Thyroid gland (tissue), 4 donors: ENCODE data around the gene TOLLIP. TPM values are rescaled to one million over a fixed set of nuclear protein-coding genes. Genes with fewer than 3 reads are reported as not detected.
A peak's percentile ranks its signal among the peaks of the same experiment; 100 is the strongest.

Source experiments
- DNase-seq, 2 donors: peaks; one replicate each; pipeline ENCODE4 v3.0.0-alpha.2; 2019
- H3K27ac ChIP-seq, 3 donors: fragments of 200-600 bp; sonication (generic); 1 replicate in 2 of 3; 2 replicates in 1 of 3; pipeline ENCODE4 v1.5.1; 2016 to 2019; ENCODE audit warnings: mild to moderate bottlenecking in 1 of 3, moderate library complexity in 1 of 3
- H3K27me3 ChIP-seq: fragments of 200-600 bp; sonication (generic); one replicate; pipeline ENCODE4 v1.5.1; 2019
- H3K36me3 ChIP-seq, 2 donors: fragments of 200-600 bp; sonication (generic); one replicate each; pipeline ENCODE4 v1.5.1; 2016 to 2019
- H3K4me1 ChIP-seq, 2 donors: fragments of 200-600 bp; sonication (generic); one replicate each; pipeline ENCODE4 v1.5.1; 2017 to 2019
- H3K4me3 ChIP-seq, 3 donors: fragments of 200-600 bp; sonication (generic); replicated peaks in 1 of 3; 1 replicate in 2 of 3; 2 replicates in 1 of 3; pipeline ENCODE4 v1.5.1; 2016; ENCODE audit warnings: mild to moderate bottlenecking in 1 of 3
- H3K9me3 ChIP-seq: fragments of 200-600 bp; sonication (generic); one replicate; pipeline ENCODE4 v1.5.1; 2017
- POLR2A ChIP-seq, 2 donors: fragments of 450-650 bp; IDR thresholded peaks; one replicate each; pipeline ENCODE4 v1.6.1; 2017; ENCODE audit warnings: antibody characterized with exemption in 2 of 2, mild to moderate bottlenecking in 2 of 2, moderate library complexity in 1 of 2
- WGBS, 2 donors: methylation state at CpG; one replicate each; pipeline ENCODE4 v1.1.5; 2017; 5-methylcytosine and 5-hydroxymethylcytosine counted together
- intact Hi-C: fragments of 100-400 bp; cut with DNase I; formaldehyde crosslinking; loops from one replicate; pipeline ENCODE4 v1.15.1; 2023
- total RNA-seq, 4 donors: library from RNA; depleted of rRNA; stranded (reverse); fragments of >200 nt; gene quantifications; one replicate each; pipeline ENCODE4 v1.2.3, GENCODE V29; 2016
- TF ChIP-seq, protein P1 (sequence below), 6 experiments: fragments of 200-600 bp in 3 of 6; fragments of 450-650 bp in 3 of 6; sonication (generic) in 3 of 6; IDR thresholded peaks; one replicate each; pipeline ENCODE4 v1.5.1; 2016 to 2019; ENCODE audit warnings: antibody characterized with exemption in 6 of 6, mild to moderate bottlenecking in 2 of 6, inconsistent platforms in 1 of 6, moderate library complexity in 1 of 6

Gene TOLLIP
- total RNA-seq, 4 donors from 2014 or later: 37.1 to 74.4 (median 65.7) TPM

DNA sequence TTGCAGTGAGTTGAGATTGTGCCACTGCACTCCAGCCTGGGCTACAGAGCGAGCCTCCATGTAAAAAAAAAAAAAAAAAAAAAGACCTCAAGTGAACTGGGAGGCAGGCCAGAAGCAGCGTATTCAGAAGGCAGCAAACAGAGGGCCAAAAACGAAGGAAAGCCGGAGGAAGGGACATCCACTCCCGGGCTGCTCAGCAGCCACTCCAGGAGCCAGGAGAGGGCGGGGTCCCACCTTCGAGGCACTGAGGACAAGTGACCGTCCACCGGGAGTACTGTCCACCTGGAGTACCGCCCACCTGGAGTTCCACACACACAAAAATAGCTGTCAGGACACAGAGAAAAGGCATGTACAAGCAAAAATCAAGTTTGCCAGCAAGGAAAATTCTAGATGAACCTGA lies 5.5 kb downstream of the TOLLIP start:
- WGBS, 2 donors: 34 to 46% methylated on average over 10 of the region's 10 CpGs

DNA sequence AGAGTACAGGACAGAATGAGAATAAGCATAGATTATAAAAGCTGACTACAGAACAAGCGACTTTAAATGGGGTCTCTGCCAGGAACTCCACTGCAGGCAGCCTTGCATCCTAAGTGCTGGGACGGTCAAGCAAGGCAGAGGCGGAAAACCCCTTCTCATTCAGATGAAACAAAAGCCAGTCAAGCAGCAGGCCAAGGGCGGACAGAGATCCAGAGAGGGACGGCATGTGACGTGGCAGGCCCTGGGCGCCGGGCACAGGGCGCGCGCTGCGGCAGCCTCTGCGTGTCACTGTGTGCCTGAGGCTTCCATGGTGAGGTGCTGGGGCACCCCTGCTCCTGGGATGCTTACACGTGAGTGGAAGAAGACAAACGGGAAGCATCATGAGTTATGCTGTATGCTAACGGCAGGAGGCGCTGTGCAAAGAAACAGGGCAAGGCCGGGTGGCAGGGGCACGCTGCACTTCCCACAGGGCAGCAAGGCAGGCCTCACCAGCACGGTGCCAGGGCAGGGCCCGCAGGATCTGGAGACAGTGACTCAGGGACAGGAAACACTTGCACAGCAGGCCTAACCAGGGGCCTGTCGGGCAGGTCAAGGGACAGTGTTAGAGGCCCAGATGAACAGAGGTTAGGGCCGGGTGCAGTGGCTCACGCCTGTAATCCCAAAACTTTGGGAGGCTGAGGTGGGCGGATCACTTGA lies 6.2 kb downstream of the TOLLIP start:
- DNase-seq: peak in 1 of 2 donors; percentile 45
- Histone ChIP-seq H3K27me3 (no peaks in the 10 kb centered on the region), H3K4me3 (no peak overlapping the region), H3K27ac (peak overlapping the region; percentile 12 to 58 (median 56)), H3K9me3 (no peaks in the 10 kb centered on the region), H3K4me1 (peaks cover 50 to 73% of the 10 kb centered on the region in 2 donors), H3K36me3 (no peaks in the 10 kb centered on the region)
- intact Hi-C loops: loop anchor here (5.0 kb wide), 1 partner anchor 41 kb away; no protein-coding TSS in a partner anchor
- WGBS, 2 donors: 76 to 79% methylated on average over 25 of the region's 25 CpGs
- TF ChIP-seq, protein P1, sequence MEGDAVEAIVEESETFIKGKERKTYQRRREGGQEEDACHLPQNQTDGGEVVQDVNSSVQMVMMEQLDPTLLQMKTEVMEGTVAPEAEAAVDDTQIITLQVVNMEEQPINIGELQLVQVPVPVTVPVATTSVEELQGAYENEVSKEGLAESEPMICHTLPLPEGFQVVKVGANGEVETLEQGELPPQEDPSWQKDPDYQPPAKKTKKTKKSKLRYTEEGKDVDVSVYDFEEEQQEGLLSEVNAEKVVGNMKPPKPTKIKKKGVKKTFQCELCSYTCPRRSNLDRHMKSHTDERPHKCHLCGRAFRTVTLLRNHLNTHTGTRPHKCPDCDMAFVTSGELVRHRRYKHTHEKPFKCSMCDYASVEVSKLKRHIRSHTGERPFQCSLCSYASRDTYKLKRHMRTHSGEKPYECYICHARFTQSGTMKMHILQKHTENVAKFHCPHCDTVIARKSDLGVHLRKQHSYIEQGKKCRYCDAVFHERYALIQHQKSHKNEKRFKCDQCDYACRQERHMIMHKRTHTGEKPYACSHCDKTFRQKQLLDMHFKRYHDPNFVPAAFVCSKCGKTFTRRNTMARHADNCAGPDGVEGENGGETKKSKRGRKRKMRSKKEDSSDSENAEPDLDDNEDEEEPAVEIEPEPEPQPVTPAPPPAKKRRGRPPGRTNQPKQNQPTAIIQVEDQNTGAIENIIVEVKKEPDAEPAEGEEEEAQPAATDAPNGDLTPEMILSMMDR (IDR thresholded peaks at IDR 0.05): peak in 1 of 6 experiments; percentile 11
- TF ChIP-seq POLR2A (IDR thresholded peaks at IDR 0.05): no peak

More for the DNA sequence above, 5.5 kb downstream of the TOLLIP start:
- intact Hi-C loops: loop anchor here (5.0 kb wide), 1 partner anchor 42 kb away; no protein-coding TSS in a partner anchor
- peak; percentile 79 to 81 for DNase-seq
- peaks cover 51 to 72% of the 10 kb centered on the region in 2 donors for H3K4me1 ChIP-seq
- TF ChIP-seq POLR2A (IDR thresholded peaks at IDR 0.05): no peak
- TF ChIP-seq, protein P1 (IDR thresholded peaks at IDR 0.05): no peak
- no peak overlapping the region for H3K4me3 ChIP-seq
- H3K9me3 ChIP-seq: no peaks in the 10 kb centered on the region
- H3K27ac ChIP-seq: peak overlapping the region in 1 of 3 donors; percentile 48
- no peaks in the 10 kb centered on the region for H3K27me3 ChIP-seq
- H3K36me3 ChIP-seq: no peaks in the 10 kb centered on the region

DNA sequence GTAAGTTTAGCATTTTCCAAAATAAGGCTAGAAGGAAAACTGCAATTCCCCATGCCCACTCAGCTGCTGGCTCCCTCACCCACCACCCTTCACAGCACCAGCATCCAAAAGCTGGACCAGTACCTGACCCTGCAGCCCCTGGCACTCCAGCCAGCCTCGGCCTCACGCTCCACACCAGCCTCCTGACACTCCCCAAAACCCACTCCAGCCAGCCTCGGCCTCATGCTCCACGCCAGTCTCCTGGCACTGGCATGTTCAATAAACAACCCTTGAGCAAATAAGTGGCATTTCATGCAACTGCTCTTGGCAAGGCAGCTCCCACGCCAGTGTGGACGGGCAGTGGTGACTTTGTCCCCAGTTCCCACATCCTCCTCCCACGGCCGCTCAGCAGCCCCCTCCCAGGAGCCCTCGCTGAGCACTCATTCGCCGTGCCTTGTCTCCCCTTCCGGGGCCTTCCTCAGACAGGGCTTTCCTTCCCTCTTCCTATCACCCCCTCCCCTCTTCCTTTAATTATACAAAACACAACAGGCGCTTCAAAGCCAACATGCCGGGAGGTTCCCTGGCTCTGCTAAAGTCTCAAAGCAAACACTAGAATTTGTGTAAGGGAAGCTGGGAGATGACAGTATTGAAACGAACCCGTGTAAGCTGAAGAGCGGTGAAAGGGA lies 6.8 kb downstream of the TOLLIP start:
- H3K27me3 ChIP-seq: no peaks in the 10 kb centered on the region
- H3K9me3 ChIP-seq: no peaks in the 10 kb centered on the region
- no peak overlapping the region for H3K4me3 ChIP-seq
- DNase-seq: peak; percentile 70 to 74
- intact Hi-C loops: loop anchor here (5.0 kb wide), 1 partner anchor 40 kb away; no protein-coding TSS in a partner anchor
- no peaks in the 10 kb centered on the region for H3K36me3 ChIP-seq
- no peak for TF ChIP-seq POLR2A (IDR thresholded peaks at IDR 0.05)
- TF ChIP-seq, protein P1 (IDR thresholded peaks at IDR 0.05): no peak
- peak overlapping the region; percentile 40 to 58 (median 56) for H3K27ac ChIP-seq
- peaks cover 49 to 73% of the 10 kb centered on the region in 2 donors for H3K4me1 ChIP-seq
- WGBS, 2 donors: 30 to 41% methylated on average over 17 of the region's 17 CpGs

DNA sequence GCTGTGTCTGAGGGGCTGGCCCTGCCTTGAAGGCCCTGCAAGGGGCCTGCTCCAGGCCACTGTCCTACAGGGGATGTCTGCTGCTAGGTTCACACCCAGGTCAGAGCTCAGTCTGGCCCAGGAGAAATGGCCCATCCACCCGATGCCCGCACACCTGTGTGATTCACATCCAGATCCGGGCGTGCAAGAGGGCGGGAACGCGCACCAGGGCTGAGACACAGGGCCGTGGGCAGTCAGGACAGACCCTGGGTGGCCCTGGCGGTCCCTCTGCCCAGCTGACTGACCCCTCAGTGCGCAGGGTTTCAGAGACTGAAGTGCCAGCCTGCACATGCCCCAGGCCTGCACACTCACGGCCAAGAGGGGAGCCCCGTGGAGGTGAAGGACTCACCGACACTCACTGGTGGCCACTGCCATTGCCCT lies 7.4 kb downstream of the TOLLIP start:
- Histone ChIP-seq H3K27me3 (no peaks in the 10 kb centered on the region), H3K9me3 (no peaks in the 10 kb centered on the region), H3K36me3 (no peaks in the 10 kb centered on the region), H3K4me3 (no peak overlapping the region), H3K4me1 (peaks cover 44 to 68% of the 10 kb centered on the region in 2 donors), H3K27ac (peak overlapping the region in 2 of 3 donors; percentile 56 to 58)
- no peak for DNase-seq
- intact Hi-C loops: loop anchor here (5.0 kb wide), 1 partner anchor 40 kb away; no protein-coding TSS in a partner anchor
- no peak for TF ChIP-seq POLR2A (IDR thresholded peaks at IDR 0.05)
- TF ChIP-seq, protein P1 (IDR thresholded peaks at IDR 0.05): no peak
- 89 to 100% methylated on average over 1 to 13 of the region's 13 CpGs for WGBS, 2 donors
